HFFc6 (cell line): ENCODE results near the gene CNOT3. TPM values are rescaled to one million over a fixed set of nuclear protein-coding genes. Genes with fewer than 3 reads are reported as not detected.

Experiments
- DNase-seq: peaks from one replicate; pipeline ENCODE4 v3.0.0-alpha.2; 2018
- H3K27ac Mint-ChIP-seq: 2 replicates; pipeline ENCODE4 v1.8.0; 2020; ENCODE audit warnings: mild to moderate bottlenecking, mixed read lengths
- H3K27me3 Mint-ChIP-seq: 2 replicates; pipeline ENCODE4 v1.8.0; 2021; ENCODE audit warnings: mild to moderate bottlenecking, moderate library complexity, mixed read lengths; ENCODE audit not compliant: insufficient read depth
- H3K36me3 Mint-ChIP-seq: 2 replicates; pipeline ENCODE4 v1.8.0; 2021; ENCODE audit warnings: low read depth, mixed read lengths
- H3K4me1 Mint-ChIP-seq: 2 replicates; pipeline ENCODE4 v1.8.0; 2020; ENCODE audit warnings: low read depth, mixed read lengths
- H3K4me3 Mint-ChIP-seq: 2 replicates; pipeline ENCODE4 v1.8.0; 2020; ENCODE audit warnings: mild to moderate bottlenecking, moderate library complexity, mixed read lengths
- H3K9me3 Mint-ChIP-seq: 2 replicates; pipeline ENCODE4 v1.8.0; 2020; ENCODE audit warnings: mild to moderate bottlenecking, mixed read lengths
- total RNA-seq, 6 experiments: library from RNA; stranded (reverse); fragmentation: NEBNext Ultra II Directional; extraction: Animal tissue kit (Norgen Biotek cat#: 25700); gene quantifications; 2 replicates in 1 of 6; 3 replicates in 5 of 6; pipeline ENCODE4 v1.2.3, GENCODE V29; 2021
- TF ChIP-seq, protein P1 (sequence below): fragments of 200-600 bp; sonication (generic); IDR thresholded peaks from 2 replicates; pipeline ENCODE4 v1.5.0; 2021; ENCODE audit warnings: antibody characterized with exemption, mild to moderate bottlenecking

CNOT3 gene
- total RNA-seq, 6 experiments from 2014 or later: 46.4 to 65.5 (median 59.6) TPM

DNA sequence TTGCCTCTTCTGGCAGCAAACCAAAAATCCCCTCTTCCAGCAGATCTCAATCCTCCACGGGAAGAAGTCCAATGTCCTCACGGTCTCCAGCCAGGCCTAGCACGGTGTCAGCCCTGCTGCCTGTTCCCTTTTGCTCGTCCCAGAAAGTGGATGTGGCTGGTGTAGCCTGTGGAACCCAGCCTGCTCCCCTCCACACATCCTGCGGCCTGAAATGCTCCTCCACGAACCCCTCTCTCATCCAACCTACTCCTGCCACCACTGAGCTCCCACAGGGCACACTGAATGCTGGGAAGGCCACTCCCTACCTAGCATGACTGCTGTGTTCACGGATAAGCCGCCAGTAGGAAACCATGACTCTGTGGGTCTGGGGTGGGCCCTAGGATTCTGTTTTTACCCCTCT, 48.8 kb downstream of the CNOT3 start:
- DNase-seq: no peak
- Mint-ChIP-seq H3K36me3 (peaks cover 41% of the 10 kb centered on the region), H3K4me1 (peaks cover 18% of the 10 kb centered on the region), H3K4me3 (no peak overlapping the region), H3K9me3 (no peaks in the 10 kb centered on the region), H3K27ac (no peak overlapping the region), H3K27me3 (peaks cover 4% of the 10 kb centered on the region)
- TF ChIP-seq, protein P1, sequence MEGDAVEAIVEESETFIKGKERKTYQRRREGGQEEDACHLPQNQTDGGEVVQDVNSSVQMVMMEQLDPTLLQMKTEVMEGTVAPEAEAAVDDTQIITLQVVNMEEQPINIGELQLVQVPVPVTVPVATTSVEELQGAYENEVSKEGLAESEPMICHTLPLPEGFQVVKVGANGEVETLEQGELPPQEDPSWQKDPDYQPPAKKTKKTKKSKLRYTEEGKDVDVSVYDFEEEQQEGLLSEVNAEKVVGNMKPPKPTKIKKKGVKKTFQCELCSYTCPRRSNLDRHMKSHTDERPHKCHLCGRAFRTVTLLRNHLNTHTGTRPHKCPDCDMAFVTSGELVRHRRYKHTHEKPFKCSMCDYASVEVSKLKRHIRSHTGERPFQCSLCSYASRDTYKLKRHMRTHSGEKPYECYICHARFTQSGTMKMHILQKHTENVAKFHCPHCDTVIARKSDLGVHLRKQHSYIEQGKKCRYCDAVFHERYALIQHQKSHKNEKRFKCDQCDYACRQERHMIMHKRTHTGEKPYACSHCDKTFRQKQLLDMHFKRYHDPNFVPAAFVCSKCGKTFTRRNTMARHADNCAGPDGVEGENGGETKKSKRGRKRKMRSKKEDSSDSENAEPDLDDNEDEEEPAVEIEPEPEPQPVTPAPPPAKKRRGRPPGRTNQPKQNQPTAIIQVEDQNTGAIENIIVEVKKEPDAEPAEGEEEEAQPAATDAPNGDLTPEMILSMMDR: no peak

GRCh38 chr19:54186934-54187381, 49.4 kb downstream of the CNOT3 start:
- Mint-ChIP-seq H3K9me3 (no peaks in the 10 kb centered on the region), H3K4me3 (peak overlapping the region; percentile 94), H3K27ac (peak overlapping the region; percentile 94), H3K4me1 (peaks cover 23% of the 10 kb centered on the region), H3K36me3 (peaks cover 42% of the 10 kb centered on the region), H3K27me3 (peaks cover 4% of the 10 kb centered on the region)
- no peak for DNase-seq
- TF ChIP-seq, protein P1: no peak

- H3K27ac Mint-ChIP-seq: peak overlapping the region; percentile 94
- no peaks in the 10 kb centered on the region for H3K9me3 Mint-ChIP-seq
Measured at GRCh38 chr19:54188215-54188871, 50.8 kb downstream of the CNOT3 start.

DNA sequence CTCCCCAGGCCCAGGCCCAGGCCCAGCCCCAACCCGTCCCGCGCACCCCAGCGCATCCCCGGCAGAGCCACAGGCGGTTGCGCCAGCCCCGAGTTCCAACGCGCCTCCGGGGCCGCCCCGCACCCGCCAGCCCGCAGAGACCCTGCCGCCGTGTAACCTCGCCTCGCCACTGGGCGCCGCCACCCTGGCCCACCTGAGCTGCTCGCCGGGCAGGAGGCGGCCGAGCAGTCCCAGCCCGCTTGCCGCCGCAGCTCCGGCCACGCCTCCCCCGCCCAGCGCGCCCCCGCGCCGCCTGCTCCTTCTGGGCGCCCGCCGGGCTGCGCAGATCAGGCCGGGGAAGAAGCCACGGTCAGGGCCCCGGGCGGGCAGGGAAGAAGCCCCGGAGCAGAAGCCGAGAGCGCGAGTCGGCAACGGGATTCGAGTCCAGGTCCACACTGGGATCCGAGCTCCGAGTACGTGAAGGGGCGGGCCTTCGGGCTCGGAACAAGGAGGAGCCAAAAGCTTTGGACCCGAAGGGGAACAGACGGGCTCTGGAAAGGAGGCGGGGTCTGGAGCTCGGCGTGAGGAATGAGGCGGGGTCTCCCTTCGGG, 51.7 kb downstream of the CNOT3 start, which contains the start of gene MBOAT7:
TSS of gene MBOAT7 (minus strand) at position 436 of the 590 bp plus-strand sequence. CDS start 1,072 bp downstream, outside the sequence.
- H3K4me3 Mint-ChIP-seq: peak within 1 kb of the TSS; percentile 94
- TF ChIP-seq, protein P1: peak; percentile 59
- peaks cover 37% of the 10 kb centered on the region for H3K4me1 Mint-ChIP-seq
- H3K36me3 Mint-ChIP-seq: peaks cover 30% of the 10 kb centered on the region
- H3K9me3 Mint-ChIP-seq: no peaks in the 10 kb centered on the region
- DNase-seq: no peak
- peak within 1 kb of the TSS; percentile 99 for H3K27ac Mint-ChIP-seq
- peaks cover 4% of the 10 kb centered on the region for H3K27me3 Mint-ChIP-seq

More at GRCh38 chr19:54188215-54188871, 50.8 kb downstream of the CNOT3 start:
- Mint-ChIP-seq H3K36me3 (peaks cover 37% of the 10 kb centered on the region), H3K27me3 (peaks cover 4% of the 10 kb centered on the region), H3K4me1 (peaks cover 37% of the 10 kb centered on the region), H3K4me3 (peak overlapping the region; percentile 94)
- TF ChIP-seq, protein P1: no peak
- peak; percentile 75 for DNase-seq

DNA sequence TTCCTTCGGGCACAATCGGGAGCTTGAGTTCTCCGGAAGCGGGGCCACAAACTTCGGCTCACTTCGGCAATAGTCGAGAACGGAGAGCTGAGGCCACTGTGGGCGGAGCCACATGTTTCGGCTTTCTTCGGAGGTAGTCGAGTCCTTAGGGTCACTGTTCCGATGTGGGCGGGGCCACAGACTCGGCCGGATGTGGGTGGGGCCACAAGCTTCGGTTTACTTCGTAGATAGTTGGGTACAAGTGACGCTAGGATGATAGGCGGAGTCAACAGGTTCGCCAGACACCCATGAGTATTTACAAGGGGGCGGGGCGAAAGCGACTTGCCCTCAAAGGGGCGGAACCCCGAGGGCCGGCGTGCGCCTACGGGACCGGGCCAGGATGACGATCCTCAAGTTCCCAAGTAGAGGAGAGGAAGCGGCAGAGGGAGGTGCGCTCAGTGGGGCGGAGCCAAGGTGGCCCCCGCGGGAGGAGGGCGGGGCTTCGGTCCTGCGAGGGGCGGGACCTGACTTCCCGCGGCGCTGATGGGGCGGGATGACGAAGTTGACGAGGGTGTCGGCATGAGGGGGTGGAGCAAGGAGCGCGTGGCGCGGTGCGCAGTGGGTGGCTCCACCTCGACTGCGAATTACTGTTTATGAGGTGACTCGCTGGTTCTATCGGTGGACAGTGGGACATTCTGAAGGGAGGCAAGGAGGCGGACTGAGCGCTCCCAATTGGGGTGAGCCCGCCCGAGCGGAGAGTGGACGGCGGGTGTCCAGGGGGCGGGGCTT, 52.4 kb downstream of the CNOT3 start:
- TF ChIP-seq, protein P1: no peak

More for the DNA sequence above, 52.4 kb downstream of the CNOT3 start:
- Mint-ChIP-seq H3K27ac (peak overlapping the region; percentile 99), H3K4me1 (peaks cover 37% of the 10 kb centered on the region), H3K4me3 (peak overlapping the region; percentile 94), H3K9me3 (no peaks in the 10 kb centered on the region), H3K27me3 (peaks cover 4% of the 10 kb centered on the region), H3K36me3 (peaks cover 29% of the 10 kb centered on the region)
- DNase-seq: peak; percentile 100
